Stimulated activated CD4-positive, alpha-beta T cell treated with anti-CD3 and anti-CD28 coated beads, Interleukin-1b, Interleukin-23, amount 100 ng/mL, for 24 hours (primary cell): ENCODE results near the gene AFAP1L2.

ENCODE experiments used
- DNase-seq, 4 experiments: peaks; one replicate each; pipeline ENCODE4 v3.0.0-alpha.2; 2020; ENCODE audit warnings: low read depth in 4 of 4, low spot score in 1 of 4

The AFAP1L2 gene

DNA sequence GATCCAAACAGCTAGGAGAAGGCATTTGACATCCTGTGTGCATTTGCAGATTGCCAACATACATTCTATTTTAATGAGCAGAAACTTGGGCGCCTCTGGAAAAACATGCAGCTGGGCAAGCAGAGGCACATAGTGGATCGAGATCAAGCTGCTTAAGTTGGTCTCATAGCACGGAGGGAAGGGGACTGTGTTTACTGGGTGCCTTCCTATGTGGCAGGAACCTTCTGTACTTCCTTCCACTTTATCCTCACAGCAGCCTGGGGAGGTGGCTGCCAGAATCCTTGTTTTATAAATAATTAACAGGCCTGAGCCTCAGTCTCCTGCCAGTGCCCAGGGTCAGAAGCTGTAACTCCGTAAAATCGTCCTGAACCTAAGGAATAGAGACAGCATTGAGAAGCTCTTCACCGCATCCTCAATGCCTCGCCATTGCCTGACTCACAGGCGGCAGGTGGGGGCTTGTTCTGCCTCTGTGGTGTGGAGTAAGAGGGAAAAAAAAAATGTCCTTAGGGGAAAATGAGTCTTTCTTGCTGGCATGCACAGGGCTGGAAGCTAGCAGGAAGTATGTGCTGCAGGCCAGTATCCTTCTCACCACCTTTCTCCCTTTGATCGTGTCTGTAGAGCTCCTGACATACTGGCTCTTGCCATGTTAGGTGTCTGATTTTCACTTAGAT, 159.0 kb downstream of the AFAP1L2 start:
- DNase-seq: no peak
